Aorta (tissue), 5 donors: ENCODE results near the gene SEMA5A. TPM values are rescaled to one million over a fixed set of nuclear protein-coding genes. Genes with fewer than 3 reads are reported as not detected.
"Not testable (repeated sequence)": the region's sequence is repeated elsewhere in the genome, so short reads cannot be mapped to it uniquely, and the experiment has no call there.

Experiments used
- ATAC-seq: fragments of 200-7000 bp; cut with Tn5 transposase; one replicate; pipeline ENCODE4 v1.9.1; 2022; ENCODE audit warnings: moderate library complexity; ENCODE audit not compliant: low FRiP score
- DNase-seq, 2 donors: peaks; one replicate each; pipeline ENCODE4 v3.0.0-alpha.2; 2020
- H3K27ac ChIP-seq, 2 donors: one replicate each; pipeline ENCODE4 v1.5.1; 2013; ENCODE audit warnings: low read length in 2 of 2, mild to moderate bottlenecking in 2 of 2, moderate library complexity in 2 of 2, control low read depth in 1 of 2, inconsistent platforms in 1 of 2, low read depth in 1 of 2
- H3K27me3 ChIP-seq, 2 donors: one replicate each; pipeline ENCODE4 v1.6.1; 2013; ENCODE audit warnings: control low read depth in 1 of 2, low read length in 1 of 2, mild to moderate bottlenecking in 1 of 2, moderate library complexity in 1 of 2; ENCODE audit not compliant: insufficient read depth in 2 of 2, control insufficient read depth in 1 of 2
- H3K36me3 ChIP-seq, 2 donors: one replicate each; pipeline ENCODE4 v1.6.1; 2013; ENCODE audit warnings: control low read depth in 1 of 2, low read length in 1 of 2, mild to moderate bottlenecking in 1 of 2; ENCODE audit not compliant: insufficient read depth in 2 of 2, control insufficient read depth in 1 of 2
- H3K4me1 ChIP-seq, 2 donors: one replicate each; pipeline ENCODE4 v1.6.1; 2013; ENCODE audit warnings: low read length in 2 of 2, control low read depth in 1 of 2, mild to moderate bottlenecking in 1 of 2, moderate library complexity in 1 of 2; ENCODE audit not compliant: insufficient read depth in 2 of 2, control insufficient read depth in 1 of 2
- H3K4me3 ChIP-seq, 2 donors: one replicate each; pipeline ENCODE4 v1.5.1; 2013; ENCODE audit warnings: low read length in 2 of 2, control low read depth in 1 of 2, mild to moderate bottlenecking in 1 of 2
- H3K9me3 ChIP-seq: one replicate; pipeline ENCODE4 v1.6.1; 2013; ENCODE audit warnings: mild to moderate bottlenecking, low read length; ENCODE audit not compliant: control insufficient read depth
- WGBS, 2 donors: extraction: QIAGEN DNeasy Blood & Tissue Kit; methylation state at CpG; one replicate each; pipeline ENCODE4 v1.1.7; 2013; 5-methylcytosine and 5-hydroxymethylcytosine counted together
- intact Hi-C, 2 donors: fragments of 100-400 bp; cut with DNase I; formaldehyde crosslinking; loops; one replicate each; pipeline versions ENCODE4 v1.14.2 to v1.15.0; 2022
- polyA plus RNA-seq, 2 donors: library from polyadenylated mRNA; stranded (reverse); fragments of 200-250 nt; gene quantifications; one replicate each; pipeline ENCODE4 v1.2.3, GENCODE V29; 2013
- total RNA-seq, 2 donors: library from RNA; stranded (reverse); fragmentation: NEBNext Ultra II Directional; extraction: Animal tissue kit (Norgen Biotek cat#: 25700); gene quantifications; one replicate each; pipeline ENCODE4 v1.2.1, GENCODE V29; 2021
- donor health status: healthy with polysubstance abuse.
- donor health status: Bipolar disorder and iron deficiency.
- donor health status: DM: no; HTN: no; CAD: no.
- donor health status: DM: no; HTN: no; CAD: no.
- donor health status: DM: yes; HTN: yes; CAD: no.

The SEMA5A gene
- total and polyA plus RNA-seq, 4 donors = 1.8 to 21.8 (median 12.7) TPM

GRCh38 chr5:9405196-9405754 lies 140.6 kb downstream of the SEMA5A start:
- no peak for ATAC-seq
- Histone ChIP-seq H3K36me3 (peaks cover 0 to 1% of the 10 kb centered on the region in 2 donors), H3K27ac (no peak overlapping the region), H3K27me3 (no peaks in the 10 kb centered on the region), H3K4me1 (no peaks in the 10 kb centered on the region), H3K9me3 (no peaks in the 10 kb centered on the region), H3K4me3 (no peak overlapping the region)
- intact Hi-C loops = no loop called here
- 94% methylated on average over 1 of the region's 1 CpG for WGBS, 2 donors
- DNase-seq = no peak

GRCh38 chr5:9401786-9402472 lies 143.9 kb downstream of the SEMA5A start:
- intact Hi-C loops = no loop called here
- WGBS, 2 donors = 83 to 90% methylated on average over 4 of the region's 4 CpGs
- no peak for DNase-seq

GRCh38 chr5:9399783-9400182 lies 146.1 kb downstream of the SEMA5A start:
- H3K27ac ChIP-seq, H3K4me1 ChIP-seq, H3K27me3 ChIP-seq, intact Hi-C loops, H3K9me3 ChIP-seq, H3K36me3 ChIP-seq, ATAC-seq, DNase-seq, H3K4me3 ChIP-seq: not testable (repeated sequence)
- WGBS, 2 donors = 88 to 95% methylated on average over 5 of the region's 5 CpGs

More at GRCh38 chr5:9401786-9402472, 143.9 kb downstream of the SEMA5A start:
- no peaks in the 10 kb centered on the region for H3K9me3 ChIP-seq
- no peaks in the 10 kb centered on the region for H3K4me1 ChIP-seq
- H3K36me3 ChIP-seq = peaks cover 0 to 1% of the 10 kb centered on the region in 2 donors
- no peak for ATAC-seq
- no peaks in the 10 kb centered on the region for H3K27me3 ChIP-seq
- H3K4me3 ChIP-seq = no peak overlapping the region
- no peak overlapping the region for H3K27ac ChIP-seq

- 95% methylated on average over 2 of the region's 2 CpGs for WGBS, 2 donors
- DNase-seq = no peak
- H3K27me3 ChIP-seq = no peaks in the 10 kb centered on the region
- H3K9me3 ChIP-seq = no peaks in the 10 kb centered on the region
- intact Hi-C loops = no loop called here
- H3K4me3 ChIP-seq = no peak overlapping the region
- ATAC-seq = no peak
- H3K4me1 ChIP-seq = no peaks in the 10 kb centered on the region
- no peak overlapping the region for H3K27ac ChIP-seq
- H3K36me3 ChIP-seq = peaks cover 0 to 1% of the 10 kb centered on the region in 2 donors
These were observed 146.8 kb downstream of the SEMA5A start for GRCh38 chr5:9399094-9399493.

GRCh38 chr5:9398227-9398626 lies 147.6 kb downstream of the SEMA5A start:
- intact Hi-C loops = no loop called here
- WGBS, 2 donors = 63 to 65% methylated on average over 3 of the region's 3 CpGs
- H3K27me3 ChIP-seq = no peaks in the 10 kb centered on the region
- no peaks in the 10 kb centered on the region for H3K4me1 ChIP-seq
- peaks cover 0 to 1% of the 10 kb centered on the region in 2 donors for H3K36me3 ChIP-seq
- DNase-seq = no peak
- no peak overlapping the region for H3K27ac ChIP-seq
- no peaks in the 10 kb centered on the region for H3K9me3 ChIP-seq
- H3K4me3 ChIP-seq = no peak overlapping the region
- no peak for ATAC-seq

- H3K9me3 ChIP-seq = no peaks in the 10 kb centered on the region
- no peaks in the 10 kb centered on the region for H3K27me3 ChIP-seq
- no peaks in the 10 kb centered on the region for H3K4me1 ChIP-seq
- WGBS, 2 donors = 77 to 83% methylated on average over 2 of the region's 2 CpGs
- intact Hi-C loops = no loop called here
- no peaks in the 10 kb centered on the region for H3K36me3 ChIP-seq
- ATAC-seq (no peak), DNase-seq (no peak)
- H3K27ac ChIP-seq = no peak overlapping the region
- no peak overlapping the region for H3K4me3 ChIP-seq
These were observed 149.5 kb downstream of the SEMA5A start for GRCh38 chr5:9396285-9396770.

GRCh38 chr5:9395706-9396105 lies 150.2 kb downstream of the SEMA5A start:
- no peak for ATAC-seq
- Histone ChIP-seq H3K27me3 (no peaks in the 10 kb centered on the region), H3K4me1 (no peaks in the 10 kb centered on the region), H3K4me3 (no peak overlapping the region), H3K27ac (no peak overlapping the region), H3K9me3 (no peaks in the 10 kb centered on the region), H3K36me3 (no peaks in the 10 kb centered on the region)
- DNase-seq = no peak
- intact Hi-C loops = no loop called here
- 72 to 78% methylated on average over 2 of the region's 2 CpGs for WGBS, 2 donors

- H3K27me3 ChIP-seq = no peaks in the 10 kb centered on the region
- DNase-seq (no peak), ATAC-seq (no peak)
- no peaks in the 10 kb centered on the region for H3K9me3 ChIP-seq
- no peaks in the 10 kb centered on the region for H3K36me3 ChIP-seq
- no peak overlapping the region for H3K4me3 ChIP-seq
- WGBS, 2 donors = 86 to 89% methylated on average over 6 of the region's 6 CpGs
- H3K27ac ChIP-seq = no peak overlapping the region
- no peaks in the 10 kb centered on the region for H3K4me1 ChIP-seq
- intact Hi-C loops = no loop called here
These were observed 151.7 kb downstream of the SEMA5A start for GRCh38 chr5:9394221-9394620.

- no peak for DNase-seq
- Histone ChIP-seq H3K9me3 (no peaks in the 10 kb centered on the region), H3K27me3 (no peaks in the 10 kb centered on the region), H3K27ac (no peak overlapping the region), H3K4me1 (no peaks in the 10 kb centered on the region), H3K36me3 (no peaks in the 10 kb centered on the region), H3K4me3 (no peak overlapping the region)
- intact Hi-C loops = no loop called here
- no peak for ATAC-seq
- 13 to 14% methylated on average over 1 of the region's 1 CpG for WGBS, 2 donors
These were observed 153.2 kb downstream of the SEMA5A start for GRCh38 chr5:9392625-9393024.
